B cell (primary cell): Measurements from ENCODE around the gene MATR3. TPM values are rescaled to one million over a fixed set of nuclear protein-coding genes. Genes with fewer than 3 reads are reported as not detected.
A peak's percentile ranks its signal among the peaks of the same experiment; 100 is the strongest.

Source experiments
- ATAC-seq: fragments of 200-7000 bp; cut with Tn5 transposase; one replicate; pipeline ENCODE4 v1.10.0; 2021; ENCODE audit warnings: low read depth, mild to moderate bottlenecking, moderate number of reproducible peaks, moderate library complexity
- CTCF ChIA-PET: fragments of 350-600 bp; sonication (Branson Sonifier 250); formaldehyde crosslinking; loops from one replicate; lab custom pipeline; 2021; ENCODE audit warnings: antibody characterized with exemption, inconsistent platforms; lab: Charles Lee
- POLR2A ChIA-PET: fragments of 350-600 bp; sonication (Branson Sonifier 250); formaldehyde crosslinking; loops from one replicate; lab custom pipeline; 2021; ENCODE audit warnings: antibody characterized with exemption; lab: Charles Lee
- DNase-seq: peaks from one replicate; pipeline ENCODE4 v3.0.0; 2013
- H2AFZ ChIP-seq: 2 replicates; pipeline ENCODE4 v1.6.1; 2012; ENCODE audit warnings: mild to moderate bottlenecking, low read depth, low read length; ENCODE audit not compliant: insufficient read depth, poor library complexity, severe bottlenecking
- H3K27ac ChIP-seq, 2 donors: 1 replicate in 1 of 2; 2 replicates in 1 of 2; pipeline ENCODE4 v1.5.1; 2012 to 2013; ENCODE audit warnings: low read length in 2 of 2, mild to moderate bottlenecking in 2 of 2, moderate library complexity in 1 of 2
- H3K27me3 ChIP-seq, 4 experiments: fragments of 200-600 bp in 1 of 4; sonication (generic) in 1 of 4; replicated peaks in 1 of 4; 1 replicate in 2 of 4; 2 replicates in 2 of 4; pipeline versions ENCODE4 v1.6.1 to v1.7.0; 2013 to 2016; ENCODE audit warnings: low read length in 3 of 4, mild to moderate bottlenecking in 2 of 4, mixed read lengths in 1 of 4, moderate library complexity in 1 of 4; ENCODE audit not compliant: insufficient read depth in 4 of 4, control insufficient read depth in 3 of 4; ENCODE audit errors: control extremely low read depth in 1 of 4
- H3K36me3 ChIP-seq, 2 experiments: replicated peaks in 1 of 2; 1 replicate in 1 of 2; 2 replicates in 1 of 2; pipeline versions ENCODE4 v1.6.1 to v1.7.1; 2013; ENCODE audit warnings: low read length in 1 of 2; ENCODE audit not compliant: insufficient read depth in 2 of 2, control insufficient read depth in 1 of 2; ENCODE audit errors: control extremely low read depth in 1 of 2, extremely low read depth in 1 of 2
- H3K4me1 ChIP-seq, 2 donors: fragments of 200-600 bp in 1 of 2; sonication (generic) in 1 of 2; 1 replicate in 1 of 2; 2 replicates in 1 of 2; pipeline versions ENCODE4 v1.5.1 to v1.6.1; 2013 to 2017; ENCODE audit warnings: low read length in 2 of 2; ENCODE audit not compliant: control insufficient read depth in 2 of 2, insufficient read depth in 2 of 2
- H3K4me2 ChIP-seq: replicated peaks from 2 replicates; pipeline ENCODE3; 2012; ENCODE audit warnings: mild to moderate bottlenecking, low read depth, low read length; ENCODE audit not compliant: poor library complexity, severe bottlenecking
- H3K4me3 ChIP-seq, 5 experiments: fragments of 200-600 bp in 1 of 5; sonication (generic) in 1 of 5; 1 replicate in 3 of 5; 2 replicates in 2 of 5; pipeline versions ENCODE4 v1.5.1 to v1.7.0; 2011 to 2016; ENCODE audit warnings: low read length in 4 of 5, mild to moderate bottlenecking in 4 of 5, low read depth in 2 of 5, control low read depth in 1 of 5, moderate library complexity in 1 of 5; ENCODE audit not compliant: insufficient read depth in 1 of 5; ENCODE audit errors: control extremely low read depth in 1 of 5, extremely low read depth in 1 of 5
- H3K79me2 ChIP-seq: fragments of 200-600 bp; sonication (generic); one replicate; pipeline ENCODE4 v1.6.0; 2016; ENCODE audit warnings: low read length; ENCODE audit not compliant: control insufficient read depth, insufficient read depth
- H3K9ac ChIP-seq: fragments of 200-600 bp; sonication (generic); 2 replicates; pipeline ENCODE4 v1.6.1; 2017; ENCODE audit warnings: mild to moderate bottlenecking, low read length, moderate library complexity
- H3K9me3 ChIP-seq, 3 donors: one replicate each; pipeline versions ENCODE4 v1.6.1 to v1.7.1; 2013; ENCODE audit warnings: low read length in 2 of 3; ENCODE audit not compliant: control insufficient read depth in 2 of 3, insufficient read depth in 1 of 3; ENCODE audit errors: control extremely low read depth in 1 of 3
- H4K20me1 ChIP-seq: 2 replicates; pipeline ENCODE4 v1.6.0; 2012; ENCODE audit warnings: mild to moderate bottlenecking, low read length; ENCODE audit not compliant: insufficient read depth, control insufficient read depth, poor library complexity, severe bottlenecking
- H3K27ac Mint-ChIP-seq: one replicate; pipeline ENCODE4 v1.8.0; 2021; ENCODE audit warnings: mixed read lengths
- H3K27me3 Mint-ChIP-seq: one replicate; pipeline ENCODE4 v1.8.0; 2021; ENCODE audit warnings: mixed read lengths
- H3K4me1 Mint-ChIP-seq: one replicate; pipeline ENCODE4 v1.8.0; 2021; ENCODE audit warnings: mixed read lengths
- H3K4me3 Mint-ChIP-seq: one replicate; pipeline ENCODE4 v1.8.0; 2021; ENCODE audit warnings: mixed read lengths
- H3K9me3 Mint-ChIP-seq: one replicate; pipeline ENCODE4 v1.8.0; 2022; ENCODE audit warnings: mixed read lengths; ENCODE audit not compliant: insufficient read depth
- CTCF ChIP-seq: fragments of 200-600 bp; IDR thresholded peaks from one replicate; pipeline ENCODE4 v1.8.0; 2022; ENCODE audit warnings: antibody characterized with exemption, mild to moderate bottlenecking
- EZH2 ChIP-seq: IDR thresholded peaks from 2 replicates; pipeline ENCODE4 v1.6.1; 2012; ENCODE audit warnings: borderline replicate concordance, low read depth, mild to moderate bottlenecking, moderate library complexity, low read length; ENCODE audit not compliant: insufficient read depth, poor library complexity, severe bottlenecking
- WGBS: methylation state at CpG from one replicate; pipeline ENCODE4 v1.1.5; 2013; ENCODE audit warnings: missing lambda C conversion rate; ENCODE audit not compliant: insufficient coverage; 5-methylcytosine and 5-hydroxymethylcytosine counted together
- intact Hi-C: fragments of 100-400 bp; cut with micrococcal nuclease; formaldehyde crosslinking; loops from one replicate; pipeline ENCODE4 v1.10.0; 2022
- polyA plus RNA-seq: library from polyadenylated mRNA; depleted of rRNA; stranded (reverse); fragments of >200 nt; gene quantifications from 2 replicates; pipeline ENCODE4 v1.2.3, GENCODE V29; 2012
- total RNA-seq, 2 donors: library from RNA; stranded (reverse); fragments of 120-200 nt in 1 of 2; gene quantifications; 1 replicate in 1 of 2; 2 replicates in 1 of 2; pipeline versions ENCODE4 v1.2.3 to v1.2.4, GENCODE V29; 2013 to 2022

The MATR3 gene
- total and polyA plus RNA-seq, 2 donors (not counting 1 experiment from before 2014, with no cell fraction given), result 76.7 to 243 TPM

- H3K4me2 ChIP-seq, result no peak overlapping the region
- ATAC-seq, result no peak
- intact Hi-C loops, result no loop called here
- H3K27me3 Mint-ChIP-seq, result peaks cover 3% of the 10 kb centered on the region
- peaks cover 8% of the 10 kb centered on the region for H3K4me1 Mint-ChIP-seq
- no peak overlapping the region for H3K4me3 Mint-ChIP-seq
- no peaks in the 10 kb centered on the region for H3K79me2 ChIP-seq
- H4K20me1 ChIP-seq, result no peaks in the 10 kb centered on the region
- TF ChIP-seq CTCF (no peak), EZH2 (no peak)
- POLR2A ChIA-PET, result no interaction called here
- H3K9me3 ChIP-seq, result no peaks in the 10 kb centered on the region
- H3K27ac ChIP-seq, result no peak overlapping the region
- no peak overlapping the region for H2AFZ ChIP-seq
- H3K4me1 ChIP-seq, result peaks cover 6 to 10% of the 10 kb centered on the region in 2 donors
- no peak overlapping the region for H3K9ac ChIP-seq
- peaks cover 0 to 6% (median 0%) of the 10 kb centered on the region in 4 experiments for H3K27me3 ChIP-seq
- DNase-seq, result no peak
- no peaks in the 10 kb centered on the region for H3K36me3 ChIP-seq
- H3K4me3 ChIP-seq, result no peak overlapping the region
- WGBS, result no CpG with 5 or more reads among the region's 11 CpGs
- H3K27ac Mint-ChIP-seq, result no peak overlapping the region
- H3K9me3 Mint-ChIP-seq, result no peaks in the 10 kb centered on the region
- CTCF ChIA-PET, result interaction anchor here (0.6 kb wide), 1 partner anchor 54 kb away, joined by 4 read pairs; no protein-coding TSS in a partner anchor
Observed at GRCh38 chr5:139266236-139266635, 27.3 kb upstream of the MATR3 start.

DNA sequence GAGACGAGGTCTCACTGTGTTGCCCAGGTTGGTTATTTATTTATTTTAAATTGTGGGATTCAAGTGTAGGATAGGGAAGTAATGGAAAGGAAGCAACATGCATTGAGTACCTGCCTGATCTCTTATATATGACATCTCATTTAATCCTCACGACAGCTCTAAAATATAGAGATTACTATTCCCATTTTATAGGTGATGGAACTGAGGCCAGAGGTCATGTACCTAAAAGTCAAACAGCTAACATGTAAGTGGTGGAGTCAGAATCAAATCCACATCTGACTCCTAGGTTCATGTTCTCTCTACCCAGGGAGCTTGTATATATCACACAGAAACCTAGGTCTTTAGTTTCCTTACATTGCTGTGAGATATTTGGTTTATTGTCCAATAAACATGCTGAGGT is 26.1 kb upstream of the MATR3 start:
- Histone ChIP-seq H3K9ac (no peak overlapping the region), H3K9me3 (no peaks in the 10 kb centered on the region), H2AFZ (peak overlapping the region; percentile 52), H3K4me2 (no peak overlapping the region), H3K27me3 (no peaks in the 10 kb centered on the region), H3K4me3 (no peak overlapping the region), H3K4me1 (peaks cover 10 to 12% of the 10 kb centered on the region in 2 donors), H3K79me2 (no peaks in the 10 kb centered on the region), H4K20me1 (no peaks in the 10 kb centered on the region), H3K36me3 (no peaks in the 10 kb centered on the region), H3K27ac (no peak overlapping the region)
- ChIA-PET CTCF (no interaction called here), POLR2A (no interaction called here)
- Mint-ChIP-seq H3K4me1 (peaks cover 14% of the 10 kb centered on the region), H3K27ac (no peak overlapping the region), H3K27me3 (no peaks in the 10 kb centered on the region), H3K4me3 (no peak overlapping the region), H3K9me3 (no peaks in the 10 kb centered on the region)
- no CpG with 5 or more reads among the region's 2 CpGs for WGBS
- ATAC-seq, result no peak
- TF ChIP-seq EZH2 (no peak), CTCF (no peak)
- intact Hi-C loops, result no loop called here
- no peak for DNase-seq
